GM21423 (cell line): Measurements from ENCODE around the gene OR51V1.
"Not testable (repeated sequence)": the region's sequence is repeated elsewhere in the genome, so short reads cannot be mapped to it uniquely, and the experiment has no call there.

Experiments used
- ATAC-seq: cut with Tn5 transposase; IDR thresholded peaks from one replicate; pipeline ENCODE4 v1.9.1; 2021; ENCODE audit warnings: mild to moderate bottlenecking, moderate library complexity; ENCODE audit not compliant: unreplicated experiment

Gene OR51V1

GRCh38 chr11:5200582-5200981, at the start of gene OR51V1:
Gene OR51V1 (minus strand): TSS chr11:5200682. CDS start chr11:5200682, 0 bp downstream.
- no peak for ATAC-seq

GRCh38 chr11:5249807-5250396, 49.4 kb upstream of the OR51V1 start, which contains the start of gene HBG1:
Gene HBG1 (minus strand): TSS chr11:5249857. CDS start chr11:5249804, 53 bp downstream.
- ATAC-seq, result not testable (repeated sequence)

- ATAC-seq, result not testable (repeated sequence)
Measured at GRCh38 chr11:5248498-5248897, 48.0 kb upstream of the OR51V1 start.

- no peak for ATAC-seq
Measured at GRCh38 chr11:5247472-5248192, 47.1 kb upstream of the OR51V1 start.

- no peak for ATAC-seq
Measured at GRCh38 chr11:5246772-5247471, 46.4 kb upstream of the OR51V1 start.

GRCh38 chr11:5245155-5245554, 44.7 kb upstream of the OR51V1 start:
- no peak for ATAC-seq

GRCh38 chr11:5243816-5244180, 43.3 kb upstream of the OR51V1 start:
- ATAC-seq, result no peak

- no peak for ATAC-seq
Measured at GRCh38 chr11:5242933-5243815, 42.7 kb upstream of the OR51V1 start.

GRCh38 chr11:5242208-5242607, 41.7 kb upstream of the OR51V1 start:
- no peak for ATAC-seq

GRCh38 chr11:5241458-5241857, 41.0 kb upstream of the OR51V1 start:
- ATAC-seq, result no peak

GRCh38 chr11:5240458-5240857, 40.0 kb upstream of the OR51V1 start:
- ATAC-seq, result no peak

- no peak for ATAC-seq
Measured at GRCh38 chr11:5240056-5240455, 39.6 kb upstream of the OR51V1 start.

GRCh38 chr11:5239046-5239445, 38.6 kb upstream of the OR51V1 start:
- no peak for ATAC-seq

GRCh38 chr11:5238486-5238885, 38.0 kb upstream of the OR51V1 start:
- ATAC-seq, result no peak

GRCh38 chr11:5237420-5237819, 36.9 kb upstream of the OR51V1 start:
- no peak for ATAC-seq

GRCh38 chr11:5235364-5236095, 35.0 kb upstream of the OR51V1 start:
- ATAC-seq, result no peak

- ATAC-seq, result peak; percentile 87
Measured at GRCh38 chr11:5234381-5234834, 33.9 kb upstream of the OR51V1 start, which contains the start of gene HBD. Gene HBD (minus strand): TSS chr11:5234483. CDS start chr11:5234433, 50 bp downstream.

- ATAC-seq, result no peak
Measured at GRCh38 chr11:5233307-5233706, 32.8 kb upstream of the OR51V1 start.

GRCh38 chr11:5232821-5233220, 32.3 kb upstream of the OR51V1 start:
- no peak for ATAC-seq

- no peak for ATAC-seq
Measured at GRCh38 chr11:5232176-5232575, 31.7 kb upstream of the OR51V1 start.
